ENCODE results near the gene TRABD2B.
A peak's percentile ranks its signal among the peaks of the same experiment; 100 is the strongest.

TRABD2B gene

GRCh38 chr1:47979724-47980123 is 17.5 kb downstream of the TRABD2B start:
- no peak for TF ChIP-seq CTCF (IDR thresholded peaks at IDR 0.05; ENCODE audit: insufficient read depth, low read depth, low read length, missing control alignments)

GRCh38 chr1:47978486-47978885 is 18.7 kb downstream of the TRABD2B start:
- no peak for DNase-seq (ENCODE audit: low read depth)
- H3K4me3 ChIP-seq (ENCODE audit: low read length), result no peak overlapping the region
- no peak for TF ChIP-seq CTCF (IDR thresholded peaks at IDR 0.05; ENCODE audit: insufficient read depth, low read depth, low read length, missing control alignments)

More at GRCh38 chr1:47979724-47980123, 17.5 kb downstream of the TRABD2B start:
- no peak for DNase-seq (ENCODE audit: low read depth)
- no peak overlapping the region for H3K4me3 ChIP-seq (ENCODE audit: low read length)

GRCh38 chr1:47976728-47977127 is 20.5 kb downstream of the TRABD2B start:
- no peak for DNase-seq (ENCODE audit: low read depth)
- H3K4me3 ChIP-seq (ENCODE audit: low read length), result no peak overlapping the region
- no peak for TF ChIP-seq CTCF (IDR thresholded peaks at IDR 0.05; ENCODE audit: insufficient read depth, low read depth, low read length, missing control alignments)

DNA sequence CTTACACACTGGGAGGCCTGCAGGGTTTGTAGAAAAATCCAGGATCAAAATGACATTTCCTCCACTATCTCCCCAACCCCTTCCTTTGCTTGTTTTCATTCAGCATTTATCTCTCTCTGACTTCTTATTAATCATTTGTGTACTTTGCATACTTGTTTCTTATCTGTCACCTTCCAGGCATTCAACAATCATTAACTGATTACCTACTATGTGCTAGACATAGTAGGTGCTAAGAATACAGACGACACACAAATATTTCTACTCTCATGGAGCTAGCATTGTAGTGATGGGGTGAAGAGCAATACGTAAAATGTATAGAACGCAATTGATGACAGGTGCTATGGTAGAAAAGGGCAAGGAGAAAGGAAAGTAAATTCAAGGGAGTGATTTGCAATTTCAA is 20.9 kb downstream of the TRABD2B start:
- DNase-seq (ENCODE audit: low read depth), result no peak
- no peak for TF ChIP-seq CTCF (IDR thresholded peaks at IDR 0.05; ENCODE audit: insufficient read depth, low read depth, low read length, missing control alignments)
- no peak overlapping the region for H3K4me3 ChIP-seq (ENCODE audit: low read length)

DNA sequence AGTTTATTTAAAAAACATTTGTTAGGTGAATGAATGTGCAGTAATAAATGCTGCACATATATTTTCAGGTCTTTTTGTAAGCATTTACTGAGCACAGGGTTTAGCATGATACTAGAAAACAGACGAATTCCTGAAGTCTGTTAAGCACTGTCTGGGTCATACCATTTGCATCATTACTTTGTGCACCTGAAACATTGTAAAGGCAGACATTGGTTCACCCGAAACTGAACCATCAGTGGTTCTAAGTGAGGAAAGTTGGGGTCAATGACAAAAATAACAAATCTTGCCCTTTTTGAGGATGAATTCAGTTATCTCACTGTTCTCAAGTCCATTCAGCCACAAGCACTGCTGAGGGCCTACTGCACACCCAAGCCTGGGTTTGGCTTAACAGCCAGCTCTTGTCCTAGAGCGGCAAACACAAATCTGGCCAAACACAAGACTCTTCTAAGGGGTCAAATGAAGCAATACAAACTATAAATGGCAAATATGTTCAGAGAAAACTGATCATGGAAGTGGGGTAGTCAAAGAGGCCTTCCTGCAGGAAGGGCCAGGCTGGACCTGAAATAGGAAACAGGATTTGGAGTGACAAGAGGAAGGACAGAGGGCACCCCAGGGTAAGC is 21.8 kb downstream of the TRABD2B start:
- H3K4me3 ChIP-seq (ENCODE audit: low read length), result no peak overlapping the region
- TF ChIP-seq CTCF (IDR thresholded peaks at IDR 0.05; ENCODE audit: insufficient read depth, low read depth, low read length, missing control alignments), result no peak
- DNase-seq (ENCODE audit: low read depth), result no peak

- peak; percentile 20 for TF ChIP-seq CTCF (IDR thresholded peaks at IDR 0.05; ENCODE audit: insufficient read depth, low read depth, low read length, missing control alignments)
- no peak for DNase-seq (ENCODE audit: low read depth)
- H3K4me3 ChIP-seq (ENCODE audit: low read length), result no peak overlapping the region
Observed at GRCh38 chr1:47972864-47973432, 24.2 kb downstream of the TRABD2B start.
